GM23338 (cell line): Measurements from ENCODE around the gene FOXJ3. TPM values are rescaled to one million over a fixed set of nuclear protein-coding genes. Genes with fewer than 3 reads are reported as not detected.

ENCODE experiments used
- ATAC-seq: fragments of 200-7000 bp; cut with Tn5 transposase; 3 replicates; pipeline ENCODE4 v1.9.1; 2020
- DNase-seq: peaks from one replicate; pipeline ENCODE4 v3.0.0-alpha.2; 2015; ENCODE audit warnings: low spot score
- H2AFZ ChIP-seq: fragments of 200-600 bp; sonication (generic); 2 replicates; pipeline ENCODE4 v1.8.0; 2016; ENCODE audit warnings: antibody characterized with exemption, mild to moderate bottlenecking, moderate library complexity
- H3F3A ChIP-seq: fragments of 200-600 bp; sonication (generic); replicated peaks from 2 replicates; pipeline ENCODE4 v1.8.0; 2017; ENCODE audit warnings: antibody characterized with exemption, mixed run types, low read depth
- H3K27ac ChIP-seq: fragments of 200-600 bp; sonication (generic); 2 replicates; pipeline ENCODE4 v1.6.1; 2016; ENCODE audit warnings: low read depth
- H3K27me3 ChIP-seq: fragments of 200-600 bp; sonication (generic); 2 replicates; pipeline ENCODE4 v1.8.0; 2016; ENCODE audit warnings: mild to moderate bottlenecking, mixed run types, moderate library complexity; ENCODE audit not compliant: insufficient read depth
- H3K36me3 ChIP-seq: fragments of 200-600 bp; sonication (generic); 2 replicates; pipeline ENCODE4 v1.8.0; 2016; ENCODE audit warnings: mild to moderate bottlenecking; ENCODE audit not compliant: insufficient read depth
- H3K4me1 ChIP-seq: fragments of 200-600 bp; sonication (generic); 2 replicates; pipeline ENCODE4 v1.8.0; 2016; ENCODE audit warnings: mild to moderate bottlenecking, moderate library complexity; ENCODE audit not compliant: insufficient read depth
- H3K4me2 ChIP-seq: fragments of 200-600 bp; sonication (generic); 2 replicates; pipeline ENCODE4 v1.7.1; 2017; ENCODE audit warnings: mixed run types
- H3K4me3 ChIP-seq: fragments of 200-600 bp; sonication (generic); 2 replicates; pipeline ENCODE4 v1.6.1; 2016; ENCODE audit warnings: mixed run types
- H3K79me2 ChIP-seq: fragments of 200-600 bp; sonication (generic); replicated peaks from 2 replicates; pipeline ENCODE4 v1.8.0; 2017; ENCODE audit warnings: mild to moderate bottlenecking; ENCODE audit not compliant: insufficient read depth
- H3K9me2 ChIP-seq: fragments of 200-600 bp; sonication (generic); 2 replicates; pipeline ENCODE4 v1.8.0; 2017; ENCODE audit not compliant: insufficient read depth
- H4K20me1 ChIP-seq: fragments of 200-600 bp; sonication (generic); replicated peaks from 2 replicates; pipeline ENCODE4 v1.8.0; 2017; ENCODE audit warnings: mild to moderate bottlenecking; ENCODE audit not compliant: insufficient read depth
- H3K27ac Mint-ChIP-seq: 2 replicates; pipeline ENCODE4 v1.8.0; 2020; ENCODE audit warnings: inconsistent platforms, mild to moderate bottlenecking, moderate library complexity, mixed read lengths
- H3K27me3 Mint-ChIP-seq: 3 replicates; pipeline ENCODE4 v1.8.0; 2022; ENCODE audit warnings: low read depth, mild to moderate bottlenecking, moderate library complexity, mixed read lengths, inconsistent platforms; ENCODE audit not compliant: insufficient read depth, poor library complexity
- H3K36me3 Mint-ChIP-seq: 3 replicates; pipeline ENCODE4 v1.8.0; 2021; ENCODE audit warnings: low read depth, mild to moderate bottlenecking, inconsistent platforms, moderate library complexity, mixed read lengths
- H3K4me1 Mint-ChIP-seq: 3 replicates; pipeline ENCODE4 v1.8.0; 2020; ENCODE audit warnings: mild to moderate bottlenecking, inconsistent platforms, mixed read lengths
- H3K4me3 Mint-ChIP-seq: 3 replicates; pipeline ENCODE4 v1.8.0; 2021; ENCODE audit warnings: moderate library complexity, mild to moderate bottlenecking, inconsistent platforms, mixed read lengths
- H3K9me3 Mint-ChIP-seq: 3 replicates; pipeline ENCODE4 v1.8.0; 2020; ENCODE audit warnings: moderate library complexity, mild to moderate bottlenecking, inconsistent platforms, mixed read lengths
- CREB1 ChIP-seq: fragments of 250-450 bp; sonication (Bioruptor Pico); IDR thresholded peaks from 2 replicates; pipeline ENCODE4 v1.5.0; 2020; ENCODE audit warnings: low read depth, mild to moderate bottlenecking, moderate library complexity
- ETS1 ChIP-seq: IDR thresholded peaks from 2 replicates; pipeline ENCODE4 v1.6.1; 2016; ENCODE audit warnings: antibody characterized with exemption
- EZH2 ChIP-seq: fragments of 200-600 bp; sonication (generic); IDR thresholded peaks from one replicate; pipeline ENCODE4 v1.8.0; 2017; ENCODE audit warnings: antibody characterized with exemption, mild to moderate bottlenecking, low read depth; ENCODE audit not compliant: unreplicated experiment
- JUNB ChIP-seq: IDR thresholded peaks from one replicate; pipeline ENCODE4 v1.6.1; 2016; ENCODE audit warnings: antibody characterized with exemption; ENCODE audit not compliant: unreplicated experiment
- NANOG ChIP-seq: IDR thresholded peaks from 2 replicates; pipeline ENCODE4 v1.6.1; 2016; ENCODE audit warnings: antibody characterized with exemption, borderline replicate concordance
- POLR2AphosphoS5 ChIP-seq: IDR thresholded peaks from 2 replicates; pipeline ENCODE4 v1.6.1; 2016; ENCODE audit warnings: antibody characterized with exemption, low read depth
- REST ChIP-seq: IDR thresholded peaks from one replicate; pipeline ENCODE4 v1.6.1; 2018; ENCODE audit warnings: antibody characterized with exemption; ENCODE audit not compliant: unreplicated experiment
- ZNF114 ChIP-seq: fragments of 250-450 bp; sonication (Bioruptor Pico); IDR thresholded peaks from 2 replicates; pipeline ENCODE4 v1.5.0; 2020; ENCODE audit warnings: mild to moderate bottlenecking, moderate library complexity
- ZNF331 ChIP-seq: fragments of 250-450 bp; sonication (Bioruptor Pico); IDR thresholded peaks from 2 replicates; pipeline ENCODE4 v1.5.0; 2020; ENCODE audit warnings: low read depth, mild to moderate bottlenecking, moderate library complexity
- polyA plus RNA-seq: library from polyadenylated mRNA; unstranded; fragments of >200 nt; fragmentation: Nextera tagmentation; extraction: Ambion mirVana; gene quantifications from 2 replicates; pipeline ENCODE4 v1.2.1, GENCODE V29; 2016
- total RNA-seq: library from RNA; depleted of rRNA; stranded (reverse); fragments of >200 nt; shearing (Covaris generic); gene quantifications from 2 replicates; pipeline ENCODE4 v1.2.3, GENCODE V29; 2014
- TF ChIP-seq, protein P1 (sequence below): fragments of 250-450 bp; sonication (Bioruptor Pico); IDR thresholded peaks from 2 replicates; pipeline ENCODE4 v1.5.0; 2020; ENCODE audit warnings: mild to moderate bottlenecking, moderate library complexity

Gene FOXJ3
- total and polyA plus RNA-seq, 2 experiments from 2014 or later = 36.6 to 53.3 TPM

DNA sequence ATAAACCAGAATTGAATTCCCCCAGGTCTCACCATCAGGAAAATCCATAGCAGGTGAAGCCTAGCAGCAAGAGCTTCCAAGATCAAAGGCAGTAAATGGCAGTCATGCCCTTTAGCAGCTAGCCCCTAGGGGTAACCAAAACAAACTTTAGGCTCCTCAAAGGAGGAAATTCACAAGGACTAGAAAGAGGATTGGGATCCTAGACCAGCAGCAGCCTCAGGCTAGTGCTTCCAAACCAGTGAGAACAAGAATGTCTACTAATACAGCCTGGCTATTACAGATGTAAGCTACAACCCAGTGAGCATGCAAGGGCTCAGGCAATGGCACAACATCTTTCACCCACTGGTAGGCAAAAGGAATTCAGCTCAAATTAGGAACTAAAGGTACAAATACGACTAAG, 34.4 kb upstream of the FOXJ3 start (continued):
- TF ChIP-seq REST (no peak), ZNF114 (CRISPR knock-in tag) (no peak), CREB1 (CRISPR knock-in tag) (no peak), ZNF331 (CRISPR knock-in tag) (no peak)

DNA sequence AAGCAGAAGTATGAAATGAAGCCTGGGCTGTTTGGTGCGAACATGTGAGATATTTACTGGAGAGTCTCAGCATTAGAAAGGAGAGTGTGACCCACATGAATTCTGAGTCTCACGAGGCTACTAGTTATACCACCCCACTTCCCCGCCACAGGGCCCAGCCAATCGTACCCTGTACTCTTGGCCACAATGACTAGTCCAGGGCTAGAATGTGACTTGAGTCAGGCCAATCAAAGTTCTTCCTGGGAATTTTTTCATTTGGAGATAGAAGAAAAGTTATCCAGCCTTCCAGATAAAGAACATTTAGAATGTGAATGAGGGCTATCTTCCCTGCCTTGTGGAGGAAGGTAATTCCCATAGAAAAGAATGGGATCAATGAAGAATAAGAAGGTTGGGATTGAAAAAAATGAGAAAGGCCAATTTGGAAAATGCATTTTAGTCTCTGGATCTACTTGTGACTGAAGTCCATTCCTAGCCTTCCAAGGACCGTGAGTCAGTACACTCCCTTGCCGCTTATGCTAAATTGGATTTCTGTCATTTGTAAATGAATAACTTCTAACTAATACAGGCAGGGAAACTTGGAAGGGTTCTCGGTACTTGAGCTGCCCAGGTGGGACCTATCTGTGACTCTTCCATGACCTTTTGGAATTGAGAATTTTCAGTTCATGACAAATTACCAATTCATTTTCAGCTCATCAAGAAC, 33.2 kb upstream of the FOXJ3 start:
- no peaks in the 10 kb centered on the region for H4K20me1 ChIP-seq
- H3F3A ChIP-seq = no peaks in the 10 kb centered on the region
- Mint-ChIP-seq H3K4me3 (no peak overlapping the region), H3K27ac (no peak overlapping the region), H3K36me3 (no peaks in the 10 kb centered on the region), H3K9me3 (no peaks in the 10 kb centered on the region), H3K27me3 (peaks cover 5% of the 10 kb centered on the region), H3K4me1 (peaks cover 4% of the 10 kb centered on the region; the same call in 2 of the 3 replicates)
- H3K79me2 ChIP-seq = no peaks in the 10 kb centered on the region
- no peak overlapping the region for H3K27ac ChIP-seq
- H3K4me3 ChIP-seq = no peak overlapping the region
- ATAC-seq (no peak), DNase-seq (no peak)
- H3K4me1 ChIP-seq = no peaks in the 10 kb centered on the region
- H3K9me2 ChIP-seq = no peaks in the 10 kb centered on the region
- no peaks in the 10 kb centered on the region for H3K36me3 ChIP-seq
- H3K27me3 ChIP-seq = no peaks in the 10 kb centered on the region
- no peak overlapping the region for H3K4me2 ChIP-seq
- no peak overlapping the region for H2AFZ ChIP-seq
- TF ChIP-seq REST = no peak
- no peak for TF ChIP-seq NANOG
- TF ChIP-seq POLR2AphosphoS5 = no peak
- TF ChIP-seq, protein P1, sequence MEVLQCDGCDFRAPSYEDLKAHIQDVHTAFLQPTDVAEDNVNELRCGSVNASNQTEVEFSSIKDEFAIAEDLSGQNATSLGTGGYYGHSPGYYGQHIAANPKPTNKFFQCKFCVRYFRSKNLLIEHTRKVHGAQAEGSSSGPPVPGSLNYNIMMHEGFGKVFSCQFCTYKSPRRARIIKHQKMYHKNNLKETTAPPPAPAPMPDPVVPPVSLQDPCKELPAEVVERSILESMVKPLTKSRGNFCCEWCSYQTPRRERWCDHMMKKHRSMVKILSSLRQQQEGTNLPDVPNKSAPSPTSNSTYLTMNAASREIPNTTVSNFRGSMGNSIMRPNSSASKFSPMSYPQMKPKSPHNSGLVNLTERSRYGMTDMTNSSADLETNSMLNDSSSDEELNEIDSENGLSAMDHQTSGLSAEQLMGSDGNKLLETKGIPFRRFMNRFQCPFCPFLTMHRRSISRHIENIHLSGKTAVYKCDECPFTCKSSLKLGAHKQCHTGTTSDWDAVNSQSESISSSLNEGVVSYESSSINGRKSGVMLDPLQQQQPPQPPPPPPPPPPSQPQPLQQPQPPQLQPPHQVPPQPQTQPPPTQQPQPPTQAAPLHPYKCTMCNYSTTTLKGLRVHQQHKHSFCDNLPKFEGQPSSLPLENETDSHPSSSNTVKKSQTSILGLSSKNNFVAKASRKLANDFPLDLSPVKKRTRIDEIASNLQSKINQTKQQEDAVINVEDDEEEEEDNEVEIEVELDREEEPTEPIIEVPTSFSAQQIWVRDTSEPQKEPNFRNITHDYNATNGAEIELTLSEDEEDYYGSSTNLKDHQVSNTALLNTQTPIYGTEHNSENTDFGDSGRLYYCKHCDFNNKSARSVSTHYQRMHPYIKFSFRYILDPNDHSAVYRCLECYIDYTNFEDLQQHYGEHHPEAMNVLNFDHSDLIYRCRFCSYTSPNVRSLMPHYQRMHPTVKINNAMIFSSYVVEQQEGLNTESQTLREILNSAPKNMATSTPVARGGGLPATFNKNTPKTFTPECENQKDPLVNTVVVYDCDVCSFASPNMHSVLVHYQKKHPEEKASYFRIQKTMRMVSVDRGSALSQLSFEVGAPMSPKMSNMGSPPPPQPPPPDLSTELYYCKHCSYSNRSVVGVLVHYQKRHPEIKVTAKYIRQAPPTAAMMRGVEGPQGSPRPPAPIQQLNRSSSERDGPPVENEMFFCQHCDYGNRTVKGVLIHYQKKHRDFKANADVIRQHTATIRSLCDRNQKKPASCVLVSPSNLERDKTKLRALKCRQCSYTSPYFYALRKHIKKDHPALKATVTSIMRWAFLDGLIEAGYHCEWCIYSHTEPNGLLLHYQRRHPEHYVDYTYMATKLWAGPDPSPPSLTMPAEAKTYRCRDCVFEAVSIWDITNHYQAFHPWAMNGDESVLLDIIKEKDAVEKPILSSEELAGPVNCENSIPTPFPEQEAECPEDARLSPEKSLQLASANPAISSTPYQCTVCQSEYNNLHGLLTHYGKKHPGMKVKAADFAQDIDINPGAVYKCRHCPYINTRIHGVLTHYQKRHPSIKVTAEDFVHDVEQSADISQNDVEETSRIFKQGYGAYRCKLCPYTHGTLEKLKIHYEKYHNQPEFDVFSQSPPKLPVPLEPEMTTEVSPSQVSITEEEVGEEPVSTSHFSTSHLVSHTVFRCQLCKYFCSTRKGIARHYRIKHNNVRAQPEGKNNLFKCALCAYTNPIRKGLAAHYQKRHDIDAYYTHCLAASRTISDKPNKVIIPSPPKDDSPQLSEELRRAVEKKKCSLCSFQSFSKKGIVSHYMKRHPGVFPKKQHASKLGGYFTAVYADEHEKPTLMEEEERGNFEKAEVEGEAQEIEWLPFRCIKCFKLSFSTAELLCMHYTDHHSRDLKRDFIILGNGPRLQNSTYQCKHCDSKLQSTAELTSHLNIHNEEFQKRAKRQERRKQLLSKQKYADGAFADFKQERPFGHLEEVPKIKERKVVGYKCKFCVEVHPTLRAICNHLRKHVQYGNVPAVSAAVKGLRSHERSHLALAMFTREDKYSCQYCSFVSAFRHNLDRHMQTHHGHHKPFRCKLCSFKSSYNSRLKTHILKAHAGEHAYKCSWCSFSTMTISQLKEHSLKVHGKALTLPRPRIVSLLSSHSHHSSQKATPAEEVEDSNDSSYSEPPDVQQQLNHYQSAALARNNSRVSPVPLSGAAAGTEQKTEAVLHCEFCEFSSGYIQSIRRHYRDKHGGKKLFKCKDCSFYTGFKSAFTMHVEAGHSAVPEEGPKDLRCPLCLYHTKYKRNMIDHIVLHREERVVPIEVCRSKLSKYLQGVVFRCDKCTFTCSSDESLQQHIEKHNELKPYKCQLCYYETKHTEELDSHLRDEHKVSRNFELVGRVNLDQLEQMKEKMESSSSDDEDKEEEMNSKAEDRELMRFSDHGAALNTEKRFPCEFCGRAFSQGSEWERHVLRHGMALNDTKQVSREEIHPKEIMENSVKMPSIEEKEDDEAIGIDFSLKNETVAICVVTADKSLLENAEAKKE (CRISPR knock-in tag) = no peak
- no peak for TF ChIP-seq EZH2
- TF ChIP-seq CREB1 (CRISPR knock-in tag) = no peak
- TF ChIP-seq JUNB = no peak
- TF ChIP-seq ZNF331 (CRISPR knock-in tag) = no peak
- no peak for TF ChIP-seq ETS1
